HepG2 (cell line): ENCODE measurements around the gene INHBB.

Source experiments
- CEBPB ChIP-seq: IDR thresholded peaks from 2 replicates; pipeline ENCODE4 v1.6.1; 2011; ENCODE audit warnings: low read depth, low read length, improper control_type of control experiment, borderline replicate concordance
- EP300 ChIP-seq, 3 experiments: sonication (generic) in 1 of 3; formaldehyde crosslinking in 1 of 3; IDR thresholded peaks; 2 replicates each; pipeline versions ENCODE4 v1.5.1 to v1.6.1; 2011 to 2020; ENCODE audit warnings: low read depth in 2 of 3, low read length in 2 of 3, borderline replicate concordance in 1 of 3, improper control_type of control experiment in 1 of 3, mild to moderate bottlenecking in 1 of 3, missing genetic modification reagents in 1 of 3, moderate library complexity in 1 of 3
- NCOA2 ChIP-seq: sonication (generic); formaldehyde crosslinking; IDR thresholded peaks from 2 replicates; pipeline ENCODE4 v1.8.0; 2022; ENCODE audit warnings: inconsistent platforms
- NFYC ChIP-seq: IDR thresholded peaks from 2 replicates; pipeline ENCODE4 v1.6.1; 2016; ENCODE audit warnings: missing genetic modification reagents, missing compliant biosample characterization
- PHF21A ChIP-seq: sonication (generic); formaldehyde crosslinking; IDR thresholded peaks from 2 replicates; pipeline ENCODE4 v1.5.0; 2020; ENCODE audit warnings: mild to moderate bottlenecking, missing genetic modification reagents
- RAD21 ChIP-seq: fragments of 450-650 bp; formaldehyde crosslinking; IDR thresholded peaks from 2 replicates; pipeline ENCODE4 v1.5.0; 2020; ENCODE audit warnings: mild to moderate bottlenecking
- SMAD1 ChIP-seq: sonication (generic); formaldehyde crosslinking; IDR thresholded peaks from 2 replicates; pipeline ENCODE4 v1.4.0; 2020; ENCODE audit warnings: missing genetic modification reagents, low read depth, mild to moderate bottlenecking, borderline replicate concordance
- ZNF263 ChIP-seq: sonication (generic); formaldehyde crosslinking; IDR thresholded peaks from 2 replicates; pipeline ENCODE4 v1.4.0; 2020; ENCODE audit warnings: missing genetic modification reagents
- ZNF274 ChIP-seq: sonication (generic); formaldehyde crosslinking; IDR thresholded peaks from 2 replicates; pipeline ENCODE4 v1.5.1; 2020; ENCODE audit warnings: mild to moderate bottlenecking, missing genetic modification reagents
- ZNF318 ChIP-seq: sonication (generic); formaldehyde crosslinking; IDR thresholded peaks from 2 replicates; pipeline ENCODE4 v1.4.0; 2020; ENCODE audit warnings: mild to moderate bottlenecking, missing genetic modification reagents
- ZNF510 ChIP-seq: sonication (generic); formaldehyde crosslinking; IDR thresholded peaks from 2 replicates; pipeline ENCODE4 v1.4.0; 2020; ENCODE audit warnings: low read depth, mild to moderate bottlenecking, missing genetic modification reagents
- ZNF543 ChIP-seq: sonication (generic); formaldehyde crosslinking; IDR thresholded peaks from 2 replicates; pipeline ENCODE4 v1.4.0; 2020; ENCODE audit warnings: mild to moderate bottlenecking, missing genetic modification reagents
- ZNF768 ChIP-seq: sonication (generic); formaldehyde crosslinking; IDR thresholded peaks from 2 replicates; pipeline ENCODE4 v1.4.0; 2020; ENCODE audit warnings: missing genetic modification reagents
- TF ChIP-seq, protein P1 (sequence below): sonication (generic); formaldehyde crosslinking; IDR thresholded peaks from 2 replicates; pipeline ENCODE4 v1.5.0; 2020; ENCODE audit warnings: mild to moderate bottlenecking, missing genetic modification reagents, moderate library complexity

DNA sequence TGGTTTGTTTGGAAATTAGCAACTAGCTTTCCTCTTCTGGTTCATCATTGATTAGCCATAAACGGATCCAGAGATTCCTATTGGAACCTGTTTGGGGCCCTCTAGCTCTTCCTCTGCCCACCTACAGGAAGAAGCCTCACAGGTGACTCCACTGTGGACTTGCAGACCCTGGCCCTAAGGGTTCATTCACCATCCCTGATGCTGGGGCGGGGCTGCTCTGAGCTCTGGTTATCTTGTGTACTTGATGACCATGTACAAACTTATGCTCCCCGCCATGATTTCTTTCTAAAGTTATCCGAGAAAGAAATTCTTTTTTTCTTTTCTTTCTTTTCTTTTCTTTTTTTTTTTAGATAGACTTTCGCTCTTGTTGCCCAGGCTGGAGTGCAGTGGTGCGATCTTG lies 33.9 kb upstream of the INHBB start:
- TF ChIP-seq ZNF768 (CRISPR knock-in tag): no peak
- TF ChIP-seq, protein P1, sequence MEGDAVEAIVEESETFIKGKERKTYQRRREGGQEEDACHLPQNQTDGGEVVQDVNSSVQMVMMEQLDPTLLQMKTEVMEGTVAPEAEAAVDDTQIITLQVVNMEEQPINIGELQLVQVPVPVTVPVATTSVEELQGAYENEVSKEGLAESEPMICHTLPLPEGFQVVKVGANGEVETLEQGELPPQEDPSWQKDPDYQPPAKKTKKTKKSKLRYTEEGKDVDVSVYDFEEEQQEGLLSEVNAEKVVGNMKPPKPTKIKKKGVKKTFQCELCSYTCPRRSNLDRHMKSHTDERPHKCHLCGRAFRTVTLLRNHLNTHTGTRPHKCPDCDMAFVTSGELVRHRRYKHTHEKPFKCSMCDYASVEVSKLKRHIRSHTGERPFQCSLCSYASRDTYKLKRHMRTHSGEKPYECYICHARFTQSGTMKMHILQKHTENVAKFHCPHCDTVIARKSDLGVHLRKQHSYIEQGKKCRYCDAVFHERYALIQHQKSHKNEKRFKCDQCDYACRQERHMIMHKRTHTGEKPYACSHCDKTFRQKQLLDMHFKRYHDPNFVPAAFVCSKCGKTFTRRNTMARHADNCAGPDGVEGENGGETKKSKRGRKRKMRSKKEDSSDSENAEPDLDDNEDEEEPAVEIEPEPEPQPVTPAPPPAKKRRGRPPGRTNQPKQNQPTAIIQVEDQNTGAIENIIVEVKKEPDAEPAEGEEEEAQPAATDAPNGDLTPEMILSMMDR: no peak
- TF ChIP-seq NCOA2 (CRISPR knock-in tag): no peak
- no peak for TF ChIP-seq SMAD1
- TF ChIP-seq RAD21 (CRISPR knock-in tag): no peak
- no peak for TF ChIP-seq ZNF510
- TF ChIP-seq PHF21A: no peak
- no peak for TF ChIP-seq EP300 (IDR thresholded peaks at IDR 0.05; ENCODE audit: low read depth in 2 of 2, low read length in 2 of 2)
- no peak for TF ChIP-seq EP300 (CRISPR knock-in tag; IDR thresholded peaks at IDR 0.05; ENCODE audit: borderline replicate concordance)
- no peak for TF ChIP-seq NFYC (CRISPR knock-in tag)
- TF ChIP-seq ZNF263 (CRISPR knock-in tag): no peak
- TF ChIP-seq ZNF274 (CRISPR knock-in tag): no peak
- TF ChIP-seq ZNF543 (CRISPR knock-in tag): no peak
- no peak for TF ChIP-seq ZNF318 (CRISPR knock-in tag)
- TF ChIP-seq CEBPB: no peak
